SH-SY5Y (cell line): ENCODE data around the gene CNPPD1.

Source experiments
- GATA2 ChIP-seq: IDR thresholded peaks from 2 replicates; pipeline ENCODE4 v1.6.1; 2011; ENCODE audit warnings: mild to moderate bottlenecking, low read depth, low read length
- GATA3 ChIP-seq: IDR thresholded peaks from 2 replicates; pipeline ENCODE4 v1.6.1; 2011; ENCODE audit warnings: low read depth, mild to moderate bottlenecking, low read length, moderate library complexity

DNA sequence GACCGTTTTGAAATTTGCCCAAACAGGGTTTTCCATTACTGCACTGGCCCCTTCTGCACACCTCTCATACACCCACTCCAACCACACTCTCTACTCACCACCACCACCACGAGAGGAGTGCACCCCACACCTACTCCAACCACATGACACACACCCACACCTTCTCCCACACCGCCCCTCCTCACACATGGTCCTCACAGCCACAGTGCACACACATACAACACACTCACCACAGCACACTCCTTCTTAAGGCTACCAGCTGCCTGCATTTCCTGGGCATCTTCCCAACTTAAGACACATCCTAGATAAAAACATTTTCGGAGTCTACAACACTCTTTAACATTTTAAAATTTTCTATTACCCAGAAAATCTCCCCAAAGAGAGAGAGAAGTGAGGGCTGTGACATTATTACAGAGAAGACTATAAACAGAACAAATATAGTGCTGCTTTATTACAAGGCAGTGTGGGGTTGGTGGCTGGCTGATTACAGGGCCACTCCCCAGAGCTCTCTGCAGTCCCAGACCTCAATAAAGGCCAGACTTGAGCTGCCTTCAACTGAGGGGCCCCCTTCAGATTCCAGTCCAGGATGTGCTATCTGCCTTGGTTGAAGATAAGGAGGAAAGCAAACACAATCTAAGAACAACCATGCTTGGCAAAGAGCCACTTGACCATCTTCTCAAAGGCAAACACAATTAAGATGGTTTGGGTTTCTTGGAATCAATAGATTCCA lies 52.2 kb downstream of the CNPPD1 start:
- TF ChIP-seq GATA2 (no peak), GATA3 (no peak)
